Renal cortex interstitium (tissue), 11 donors: ENCODE results near the gene ABLIM1. TPM values are rescaled to one million over a fixed set of nuclear protein-coding genes. Genes with fewer than 3 reads are reported as not detected.

Experiments used
- DNase-seq, 11 donors: peaks; one replicate each; pipeline ENCODE4 v3.0.0-alpha.2; 2013; ENCODE audit warnings: low read depth in 9 of 11, low spot score in 4 of 11; ENCODE audit errors: extremely low read depth in 1 of 11
- polyA plus RNA-seq, 3 donors: library from polyadenylated mRNA; unstranded; fragments of 120-200 nt; gene quantifications; one replicate each; pipeline ENCODE4 v1.2.1, GENCODE V29; 2013; ENCODE audit not compliant: insufficient read length in 3 of 3

Gene ABLIM1
- polyA plus RNA-seq, 3 donors = 86.6 to 120 (median 104) TPM

GRCh38 chr10:114487815-114488536 lies 170.1 kb downstream of the ABLIM1 start:
- no peak for DNase-seq

DNA sequence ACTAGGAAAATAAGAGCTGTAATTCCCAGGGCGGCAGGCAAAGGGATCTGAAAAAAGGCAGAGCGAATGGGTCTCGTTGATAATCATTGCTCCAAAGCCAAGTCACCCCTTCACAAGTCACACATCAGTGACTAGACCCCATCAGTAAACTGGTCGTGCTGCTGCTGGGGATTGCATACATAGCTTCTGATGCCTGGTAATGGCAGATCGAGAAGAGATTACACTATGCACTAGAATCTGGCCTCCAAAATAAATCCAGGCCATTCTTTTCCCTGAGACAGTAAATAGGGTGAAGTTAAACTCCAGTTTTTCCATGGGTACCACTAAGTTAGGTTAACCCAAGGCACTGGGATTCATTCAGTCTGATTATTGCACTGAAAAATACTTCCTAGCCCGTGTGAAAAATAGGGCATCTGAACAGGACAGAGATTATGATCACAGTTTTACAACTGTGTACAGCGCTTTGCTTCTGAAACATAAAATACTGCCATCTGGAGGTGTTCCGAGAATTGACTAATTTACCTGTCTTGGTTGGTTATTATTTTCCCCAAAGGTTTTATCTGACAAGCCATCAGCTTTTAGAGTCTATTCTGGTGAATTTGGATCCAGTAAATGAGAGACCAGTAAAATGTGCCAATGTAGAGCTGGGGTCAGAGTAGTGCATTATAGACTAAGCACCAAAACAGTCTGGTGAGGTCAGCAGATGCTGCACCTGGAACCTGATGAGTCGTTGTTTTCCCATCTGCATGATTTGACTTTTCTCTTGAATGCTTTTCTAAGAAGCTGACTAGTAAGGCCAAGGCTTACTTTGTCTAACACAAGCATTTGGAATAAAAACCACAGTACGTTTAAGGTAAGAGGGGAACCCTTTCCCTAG lies 170.9 kb downstream of the ABLIM1 start:
- DNase-seq = no peak

DNA sequence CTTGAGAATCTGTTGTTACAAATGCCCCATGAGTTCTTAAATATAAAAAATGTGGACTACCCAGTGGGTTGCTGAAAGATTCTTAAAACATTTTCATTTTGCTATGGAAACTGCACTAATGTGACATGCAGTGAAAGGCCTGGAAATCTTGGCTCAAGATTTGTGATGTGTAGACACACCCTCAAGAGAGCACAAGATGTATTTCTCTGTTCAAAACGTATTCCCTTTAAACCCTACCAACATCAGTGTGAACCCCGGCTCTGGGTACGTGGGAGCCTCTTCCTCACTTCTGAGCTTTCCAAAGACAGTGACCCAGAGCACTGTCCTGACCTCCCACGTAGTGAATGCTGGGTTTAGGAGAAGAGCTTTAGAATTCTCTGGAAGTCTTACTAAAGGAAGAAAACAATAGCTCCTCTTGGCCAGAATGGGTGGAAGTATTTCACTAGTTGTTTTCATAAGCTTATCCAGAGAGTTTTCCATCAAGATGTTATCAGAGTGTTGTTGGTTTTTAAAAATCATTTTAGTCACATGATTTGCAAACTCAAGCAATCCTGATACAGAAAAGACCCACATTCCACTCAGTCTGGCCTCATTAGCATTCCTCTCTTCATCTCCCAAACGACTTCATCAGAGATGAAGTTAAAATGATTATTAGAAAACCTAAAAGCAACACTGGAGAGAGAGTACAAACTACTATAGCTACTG lies 172.2 kb downstream of the ABLIM1 start:
- DNase-seq = no peak

DNA sequence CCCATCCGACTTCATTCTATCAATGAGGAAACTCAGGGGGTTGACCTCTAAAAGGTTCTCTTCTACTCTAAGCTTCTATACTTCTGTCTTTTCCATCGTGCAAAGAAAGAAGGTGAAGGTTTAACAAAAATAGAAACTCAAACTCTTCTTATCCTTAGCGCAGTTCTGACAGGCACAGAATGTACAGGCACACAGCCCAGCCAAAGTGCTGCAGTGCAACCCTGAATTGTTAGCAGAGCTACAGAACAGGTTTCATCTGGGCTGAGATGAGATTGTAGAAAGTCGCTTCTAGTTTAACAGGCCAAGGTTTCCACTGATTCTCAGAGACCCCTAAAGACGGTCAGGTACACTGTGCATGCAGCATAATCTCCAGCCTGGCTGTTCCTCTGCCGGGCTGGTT lies 174.5 kb downstream of the ABLIM1 start:
- no peak for DNase-seq

DNA sequence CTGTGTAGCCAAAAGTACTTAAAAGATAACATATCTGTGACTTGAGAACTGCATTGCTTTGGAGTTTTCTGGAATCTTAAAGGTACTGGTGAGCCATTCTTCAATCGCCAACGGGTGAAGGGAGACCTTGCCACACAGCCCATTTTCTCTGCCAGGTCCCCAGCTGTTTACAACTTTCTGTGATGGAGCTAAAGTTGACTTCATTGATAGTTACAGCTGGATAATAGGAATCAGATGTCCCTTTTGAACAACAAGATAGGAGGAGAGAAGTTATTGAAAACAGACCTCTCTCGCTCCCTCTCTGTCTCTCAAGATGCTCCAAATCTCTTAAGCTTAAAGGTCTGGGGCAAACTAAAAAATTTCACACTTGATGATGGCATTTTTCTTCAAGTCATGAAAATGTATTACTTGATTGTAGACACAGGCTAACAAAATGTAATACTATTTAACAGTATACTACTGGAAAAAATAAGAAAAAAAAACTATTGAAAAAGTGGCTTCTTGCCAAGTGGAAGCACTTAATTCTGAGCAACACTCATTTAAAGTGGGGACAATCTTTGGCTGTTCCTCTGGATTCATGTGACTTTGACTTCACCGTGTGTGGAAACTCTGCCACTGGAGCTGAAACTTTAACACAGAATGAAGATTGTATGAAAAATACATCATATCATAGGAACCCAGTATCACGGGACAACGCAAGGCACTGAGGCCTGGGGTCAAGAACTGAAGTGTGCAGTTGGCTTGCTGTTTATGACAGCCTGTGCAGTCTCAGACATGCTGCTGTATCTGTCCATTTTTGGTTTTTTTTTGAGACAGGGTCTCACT lies 175.4 kb downstream of the ABLIM1 start:
- no peak for DNase-seq

DNA sequence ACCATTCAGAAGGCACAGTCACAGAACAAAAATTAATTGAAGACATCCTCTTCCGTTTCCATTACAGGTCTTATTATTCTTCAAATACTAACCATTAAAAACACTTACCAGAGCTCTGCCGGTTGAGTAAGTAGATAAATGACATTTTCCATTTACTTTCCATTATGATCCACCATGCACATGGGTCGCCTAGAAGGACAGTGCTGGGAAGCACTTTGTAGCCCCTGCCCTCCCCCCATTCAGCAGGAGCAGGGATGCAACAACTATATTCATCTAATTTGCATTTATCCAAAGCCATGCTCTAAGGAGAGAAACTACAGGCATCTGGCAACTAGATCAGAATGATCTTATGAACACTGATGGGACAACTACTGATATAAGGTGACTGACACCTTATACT lies 177.0 kb downstream of the ABLIM1 start:
- no peak for DNase-seq

- no peak for DNase-seq
Measured at GRCh38 chr10:114479836-114480235, 178.2 kb downstream of the ABLIM1 start.

DNA sequence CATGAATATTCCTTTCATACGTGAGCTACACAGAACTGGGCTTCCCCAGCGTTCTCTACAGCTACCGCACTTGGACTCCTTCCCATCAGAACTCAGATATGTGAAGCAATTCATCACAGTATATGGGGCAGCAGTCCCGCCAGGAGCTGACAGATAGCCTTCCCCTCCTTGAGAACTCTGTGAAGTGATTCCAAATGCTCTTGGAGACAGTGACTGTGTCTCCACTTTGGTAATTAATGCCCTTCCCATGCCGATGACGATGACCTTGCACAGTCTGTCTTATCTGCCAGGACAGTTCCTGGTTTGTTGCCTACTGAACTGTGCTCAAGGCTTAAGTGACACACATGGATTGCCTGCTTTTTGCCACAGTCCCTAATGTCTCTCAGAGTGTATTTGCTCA lies 178.8 kb downstream of the ABLIM1 start:
- no peak for DNase-seq

- DNase-seq = no peak
Measured at GRCh38 chr10:114478281-114478680, 179.8 kb downstream of the ABLIM1 start.

DNA sequence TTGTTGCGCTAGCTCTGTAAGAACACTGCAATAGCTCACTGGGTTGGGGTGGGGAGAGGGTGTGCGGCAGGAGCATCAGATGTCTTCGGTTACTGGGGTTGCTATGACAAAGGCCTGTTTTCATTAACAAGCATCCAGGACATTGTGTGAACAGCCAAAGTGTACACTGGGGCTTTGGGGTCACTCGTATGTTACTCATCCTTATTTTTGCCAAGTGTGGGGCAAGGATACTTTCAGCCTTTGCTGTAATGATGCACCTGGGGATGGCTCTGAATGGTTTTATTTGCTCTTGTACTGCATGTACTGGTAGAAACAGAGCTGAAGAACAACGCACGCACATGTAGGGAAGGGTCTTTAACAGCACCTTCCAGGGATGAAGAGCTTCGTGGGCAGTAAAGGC lies 180.8 kb downstream of the ABLIM1 start:
- DNase-seq = no peak

- no peak for DNase-seq
Measured at GRCh38 chr10:114474989-114475388, 183.1 kb downstream of the ABLIM1 start.

GRCh38 chr10:114473776-114474175 lies 184.3 kb downstream of the ABLIM1 start:
- no peak for DNase-seq

DNA sequence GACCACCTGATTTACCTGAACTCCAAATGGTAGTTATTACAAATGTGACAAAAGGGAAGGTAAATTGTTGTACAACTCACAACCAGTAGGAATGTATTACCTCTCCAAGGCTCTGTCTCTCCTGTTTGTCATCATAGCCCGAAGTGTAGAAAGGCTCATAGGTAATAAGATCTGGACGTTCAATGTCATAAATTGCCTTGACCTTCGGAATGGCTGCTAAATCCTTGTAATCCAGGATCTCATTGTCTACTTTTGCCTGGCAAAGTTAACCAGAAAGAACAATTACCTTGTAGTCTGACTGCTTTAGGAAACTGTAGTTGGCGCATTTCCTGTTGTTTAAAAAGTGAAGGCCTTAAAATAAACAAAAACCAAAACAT lies 185.2 kb downstream of the ABLIM1 start:
- DNase-seq = no peak

DNA sequence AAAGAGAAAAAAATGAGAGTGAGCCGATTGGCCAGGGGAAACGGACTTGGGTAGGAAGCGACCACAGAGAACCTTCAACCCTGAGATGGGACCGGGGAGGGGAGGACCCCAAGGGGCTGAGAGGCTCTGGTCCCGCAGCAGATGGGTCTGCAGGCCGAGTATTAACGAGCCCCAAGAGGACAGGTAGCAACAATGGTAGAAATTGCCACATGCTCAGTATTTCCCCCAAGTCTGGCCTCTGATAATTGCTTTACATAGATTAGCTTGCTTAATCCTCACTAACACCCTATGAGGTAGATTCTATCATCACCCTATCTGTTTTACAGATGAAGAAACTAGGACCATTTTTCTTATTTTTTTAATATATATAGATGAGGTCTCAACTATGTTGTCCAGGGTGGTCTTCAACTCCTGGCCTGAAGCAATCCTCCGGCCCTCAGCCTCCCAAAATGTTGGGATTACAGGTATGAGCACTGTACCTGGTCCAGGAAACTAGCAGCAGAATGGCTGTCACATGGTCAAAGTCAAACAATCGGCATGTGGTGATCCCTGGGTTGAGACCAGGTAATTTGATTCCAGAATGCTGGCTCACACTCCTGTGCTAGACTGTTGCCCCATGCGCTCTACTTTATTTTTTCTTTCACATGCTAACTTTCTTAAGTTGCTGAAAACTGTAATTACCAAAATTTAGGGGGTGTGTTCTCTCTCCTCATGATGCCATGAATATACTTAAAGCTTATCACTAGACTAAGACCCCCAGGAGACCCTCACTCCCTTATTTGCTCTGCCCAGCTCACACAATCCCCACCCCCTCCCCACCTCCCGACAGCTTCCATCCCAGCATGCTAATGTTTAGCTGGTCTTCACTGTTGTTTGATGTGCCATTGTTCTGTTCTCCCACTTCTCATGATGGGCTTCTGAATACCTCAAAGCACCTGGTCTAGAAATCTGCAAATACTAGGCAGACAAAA lies 185.9 kb downstream of the ABLIM1 start:
- no peak for DNase-seq

- peak in 10 of 11 donors; percentile 49 to 76 (median 62) for DNase-seq
Measured at GRCh38 chr10:114470956-114471905, 186.8 kb downstream of the ABLIM1 start.

GRCh38 chr10:114470361-114470760 lies 187.7 kb downstream of the ABLIM1 start:
- DNase-seq = no peak

DNA sequence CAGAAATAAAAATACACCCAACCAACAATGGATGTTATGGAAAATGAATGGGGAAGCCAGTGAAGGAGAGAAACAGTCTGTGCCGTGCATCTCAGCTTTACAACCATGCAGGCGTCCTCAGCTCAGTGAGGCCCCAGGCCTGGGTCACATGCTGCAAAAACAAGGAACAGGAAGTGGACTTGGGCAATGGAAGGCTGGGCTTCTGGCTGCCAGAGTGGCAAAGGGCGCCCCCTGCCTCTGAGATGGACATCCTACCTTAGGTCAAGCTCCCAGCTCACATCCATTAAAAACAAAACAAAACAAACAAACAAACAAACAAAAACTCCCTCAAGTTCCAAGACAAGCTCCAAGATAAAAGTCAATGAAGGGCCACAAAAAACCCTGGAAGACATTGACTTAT lies 199.1 kb downstream of the ABLIM1 start:
- no peak for DNase-seq
